Measurements from ENCODE around the gene IGF1R. TPM values are rescaled to one million over a fixed set of nuclear protein-coding genes. Genes with fewer than 3 reads are reported as not detected.

IGF1R gene
- total and polyA plus RNA-seq, 2 experiments from 2014 or later, result 10.8 to 42.9 TPM

- no peak overlapping the region for H3K4me3 ChIP-seq
- WGBS (ENCODE audit: low lambda C conversion rate, missing lambda C conversion rate), result 97% methylated on average over 4 of the region's 4 CpGs
- H3K4me2 ChIP-seq, result no peak overlapping the region
- no peaks in the 10 kb centered on the region for H3K4me1 ChIP-seq (ENCODE audit: insufficient read depth)
- no peak for DNase-seq (ENCODE audit: low spot score)
- no peak for TF ChIP-seq CTCF (IDR thresholded peaks at IDR 0.05; ENCODE audit: poor library complexity)
- no peak for TF ChIP-seq EZH2phosphoT487 (IDR thresholded peaks at IDR 0.05; ENCODE audit: low read depth, severe bottlenecking, unreplicated experiment)
- no peak for TF ChIP-seq EZH2 (IDR thresholded peaks at IDR 0.05; ENCODE audit: borderline replicate concordance)
- H4K20me1 ChIP-seq (ENCODE audit: insufficient read depth, poor library complexity, severe bottlenecking), result peaks cover 7% of the 10 kb centered on the region
- H3K27ac ChIP-seq, result no peak overlapping the region
- H2AFZ ChIP-seq, result no peak overlapping the region
- no peaks in the 10 kb centered on the region for H3K27me3 ChIP-seq
- no peaks in the 10 kb centered on the region for H3K9me2 ChIP-seq (replicated peaks; ENCODE audit: insufficient read depth)
- H3K36me3 ChIP-seq (replicated peaks; ENCODE audit: insufficient read depth, low read depth), result no peaks in the 10 kb centered on the region
- no peaks in the 10 kb centered on the region for H3K9me3 ChIP-seq (ENCODE audit: low read depth)
- H3K79me2 ChIP-seq, result peaks cover 91% of the 10 kb centered on the region
Observed at GRCh38 chr15:98813951-98814350, 165.6 kb downstream of the IGF1R start.

- H3K4me1 ChIP-seq (ENCODE audit: insufficient read depth), result no peaks in the 10 kb centered on the region
- H3K79me2 ChIP-seq, result peaks cover 83% of the 10 kb centered on the region
- no peak overlapping the region for H2AFZ ChIP-seq
- no peak overlapping the region for H3K4me2 ChIP-seq
- peaks cover 7% of the 10 kb centered on the region for H4K20me1 ChIP-seq (ENCODE audit: insufficient read depth, poor library complexity, severe bottlenecking)
- H3K27ac ChIP-seq, result no peak overlapping the region
- TF ChIP-seq EZH2 (IDR thresholded peaks at IDR 0.05; ENCODE audit: borderline replicate concordance), result no peak
- TF ChIP-seq CTCF (IDR thresholded peaks at IDR 0.05; ENCODE audit: poor library complexity), result no peak
- TF ChIP-seq EZH2phosphoT487 (IDR thresholded peaks at IDR 0.05; ENCODE audit: low read depth, severe bottlenecking, unreplicated experiment), result no peak
- H3K27me3 ChIP-seq, result no peaks in the 10 kb centered on the region
- DNase-seq (ENCODE audit: low spot score), result no peak
- no peak overlapping the region for H3K4me3 ChIP-seq
- no peaks in the 10 kb centered on the region for H3K9me2 ChIP-seq (replicated peaks; ENCODE audit: insufficient read depth)
- 94% methylated on average over 5 of the region's 5 CpGs for WGBS (ENCODE audit: low lambda C conversion rate, missing lambda C conversion rate)
- H3K9me3 ChIP-seq (ENCODE audit: low read depth), result no peaks in the 10 kb centered on the region
- H3K36me3 ChIP-seq (replicated peaks; ENCODE audit: insufficient read depth, low read depth), result no peaks in the 10 kb centered on the region
Observed at GRCh38 chr15:98815207-98815606, 166.9 kb downstream of the IGF1R start.

- Histone ChIP-seq H3K79me2 (peaks cover 85% of the 10 kb centered on the region), H3K4me3 (no peak overlapping the region), H3K9me3 (ENCODE audit: low read depth) (no peaks in the 10 kb centered on the region), H3K9me2 (replicated peaks; ENCODE audit: insufficient read depth) (no peaks in the 10 kb centered on the region), H3K4me1 (ENCODE audit: insufficient read depth) (no peaks in the 10 kb centered on the region), H3K27me3 (no peaks in the 10 kb centered on the region), H3K36me3 (replicated peaks; ENCODE audit: insufficient read depth, low read depth) (no peaks in the 10 kb centered on the region), H3K27ac (no peak overlapping the region), H2AFZ (no peak overlapping the region), H4K20me1 (ENCODE audit: insufficient read depth, poor library complexity, severe bottlenecking) (peaks cover 12% of the 10 kb centered on the region), H3K4me2 (no peak overlapping the region)
- TF ChIP-seq EZH2 (IDR thresholded peaks at IDR 0.05; ENCODE audit: borderline replicate concordance) (no peak), CTCF (IDR thresholded peaks at IDR 0.05; ENCODE audit: poor library complexity) (no peak), EZH2phosphoT487 (IDR thresholded peaks at IDR 0.05; ENCODE audit: low read depth, severe bottlenecking, unreplicated experiment) (no peak)
- DNase-seq (ENCODE audit: low spot score), result no peak
- WGBS (ENCODE audit: low lambda C conversion rate, missing lambda C conversion rate), result 95% methylated on average over 2 of the region's 2 CpGs
Observed at GRCh38 chr15:98817745-98818144, 169.4 kb downstream of the IGF1R start.

- H3K4me3 ChIP-seq, result no peak overlapping the region
- H3K36me3 ChIP-seq (replicated peaks; ENCODE audit: insufficient read depth, low read depth), result no peaks in the 10 kb centered on the region
- H2AFZ ChIP-seq, result no peak overlapping the region
- no peaks in the 10 kb centered on the region for H3K9me3 ChIP-seq (ENCODE audit: low read depth)
- TF ChIP-seq EZH2phosphoT487 (IDR thresholded peaks at IDR 0.05; ENCODE audit: low read depth, severe bottlenecking, unreplicated experiment) (no peak), EZH2 (IDR thresholded peaks at IDR 0.05; ENCODE audit: borderline replicate concordance) (no peak), CTCF (IDR thresholded peaks at IDR 0.05; ENCODE audit: poor library complexity) (no peak)
- H3K4me2 ChIP-seq, result no peak overlapping the region
- WGBS (ENCODE audit: low lambda C conversion rate, missing lambda C conversion rate), result 40% methylated on average over 2 of the region's 2 CpGs
- peaks cover 68% of the 10 kb centered on the region for H3K79me2 ChIP-seq
- peak; percentile 50 for DNase-seq (ENCODE audit: low spot score)
- no peaks in the 10 kb centered on the region for H3K9me2 ChIP-seq (replicated peaks; ENCODE audit: insufficient read depth)
- peaks cover 9% of the 10 kb centered on the region for H3K4me1 ChIP-seq (ENCODE audit: insufficient read depth)
- H3K27ac ChIP-seq, result peak overlapping the region; percentile 51
- no peaks in the 10 kb centered on the region for H3K27me3 ChIP-seq
- peaks cover 8% of the 10 kb centered on the region for H4K20me1 ChIP-seq (ENCODE audit: insufficient read depth, poor library complexity, severe bottlenecking)
Observed at GRCh38 chr15:98823012-98823458, 174.7 kb downstream of the IGF1R start.
